Right lobe of liver (tissue), 4 donors: ENCODE results near the gene NGB.

Experiments used
- CTCF ChIP-seq, 4 donors: fragments of 200-600 bp in 3 of 4; fragments of 450-650 bp in 1 of 4; IDR thresholded peaks; one replicate each; pipeline versions ENCODE4 v1.5.1 to v1.8.0; 2016 to 2022; ENCODE audit warnings: antibody characterized with exemption in 4 of 4, mild to moderate bottlenecking in 2 of 4
- POLR2A ChIP-seq: fragments of 450-650 bp; IDR thresholded peaks from one replicate; pipeline ENCODE4 v1.6.1; 2017; ENCODE audit warnings: antibody characterized with exemption, mild to moderate bottlenecking
- donor health status: DM: no; HTN: no; CAD: no.
- donor health status: DM: no; HTN: no; CAD: no.
- donor health status: DM: no; HTN: yes; CAD: no.

DNA sequence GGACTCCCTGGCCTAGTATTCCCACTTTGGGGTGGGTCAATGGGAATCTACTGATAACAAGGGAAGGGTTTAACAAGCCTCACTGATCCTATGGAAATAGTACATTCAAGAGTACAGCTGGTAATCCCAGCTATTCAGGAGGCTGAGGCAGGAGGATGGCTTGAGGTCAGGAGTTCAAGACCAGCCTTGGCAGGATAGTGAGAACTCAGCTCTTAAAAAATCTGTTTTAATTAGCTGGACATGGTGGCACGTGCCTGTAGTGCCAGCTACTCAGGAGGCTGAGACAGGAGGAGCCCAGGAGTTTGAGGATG, 45.1 kb upstream of the NGB start:
- TF ChIP-seq CTCF (IDR thresholded peaks at IDR 0.05) (no peak), POLR2A (no peak)
